GM19324 (cell line): ENCODE data around the gene DUSP15.
"Not testable (repeated sequence)": the region's sequence is repeated elsewhere in the genome, so short reads cannot be mapped to it uniquely, and the experiment has no call there.

Experiments used
- ATAC-seq: cut with Tn5 transposase; IDR thresholded peaks from one replicate; pipeline ENCODE4 v1.9.1; 2021; ENCODE audit warnings: mild to moderate bottlenecking, moderate library complexity; ENCODE audit not compliant: unreplicated experiment, low FRiP score

DUSP15 gene, protein sequence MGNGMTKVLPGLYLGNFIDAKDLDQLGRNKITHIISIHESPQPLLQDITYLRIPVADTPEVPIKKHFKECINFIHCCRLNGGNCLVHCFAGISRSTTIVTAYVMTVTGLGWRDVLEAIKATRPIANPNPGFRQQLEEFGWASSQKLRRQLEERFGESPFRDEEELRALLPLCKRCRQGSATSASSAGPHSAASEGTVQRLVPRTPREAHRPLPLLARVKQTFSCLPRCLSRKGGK

GRCh38 chr20:31869942-31870725 lies at the start of gene DUSP15, which contains the start of gene TTLL9:
TSS of gene DUSP15 (minus strand) at chr20:31870527. CDS start at chr20:31870337, 190 bp downstream.
TSS of gene TTLL9 (plus strand) at chr20:31870634. CDS start at chr20:31871127, 493 bp downstream.
- no peak for ATAC-seq

GRCh38 chr20:31919410-31920155 lies 49.3 kb upstream of the DUSP15 start:
- no peak for ATAC-seq

GRCh38 chr20:31918466-31919105 lies 48.3 kb upstream of the DUSP15 start:
- ATAC-seq: no peak

GRCh38 chr20:31917962-31918412 lies 47.7 kb upstream of the DUSP15 start:
- ATAC-seq: not testable (repeated sequence)

DNA sequence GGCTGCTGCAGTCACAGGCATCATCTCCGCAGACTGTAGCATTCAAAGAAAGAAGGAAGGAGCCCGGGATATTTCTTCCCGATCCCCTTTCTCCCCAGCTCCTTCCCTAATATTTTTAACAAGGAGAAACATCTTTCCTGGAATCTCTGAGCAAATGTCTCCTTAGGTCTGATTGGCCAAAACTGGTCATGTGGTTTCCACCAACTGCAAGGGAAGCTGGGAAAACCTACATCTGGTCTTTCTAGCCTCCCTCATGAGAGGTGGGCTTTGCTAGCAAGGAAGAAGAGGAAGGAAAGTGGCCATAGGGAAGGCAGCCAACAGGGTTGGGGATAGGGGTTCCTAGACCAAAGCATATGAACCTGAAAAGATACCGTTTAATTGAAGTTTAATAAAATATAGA lies 46.4 kb upstream of the DUSP15 start:
- ATAC-seq: no peak

DNA sequence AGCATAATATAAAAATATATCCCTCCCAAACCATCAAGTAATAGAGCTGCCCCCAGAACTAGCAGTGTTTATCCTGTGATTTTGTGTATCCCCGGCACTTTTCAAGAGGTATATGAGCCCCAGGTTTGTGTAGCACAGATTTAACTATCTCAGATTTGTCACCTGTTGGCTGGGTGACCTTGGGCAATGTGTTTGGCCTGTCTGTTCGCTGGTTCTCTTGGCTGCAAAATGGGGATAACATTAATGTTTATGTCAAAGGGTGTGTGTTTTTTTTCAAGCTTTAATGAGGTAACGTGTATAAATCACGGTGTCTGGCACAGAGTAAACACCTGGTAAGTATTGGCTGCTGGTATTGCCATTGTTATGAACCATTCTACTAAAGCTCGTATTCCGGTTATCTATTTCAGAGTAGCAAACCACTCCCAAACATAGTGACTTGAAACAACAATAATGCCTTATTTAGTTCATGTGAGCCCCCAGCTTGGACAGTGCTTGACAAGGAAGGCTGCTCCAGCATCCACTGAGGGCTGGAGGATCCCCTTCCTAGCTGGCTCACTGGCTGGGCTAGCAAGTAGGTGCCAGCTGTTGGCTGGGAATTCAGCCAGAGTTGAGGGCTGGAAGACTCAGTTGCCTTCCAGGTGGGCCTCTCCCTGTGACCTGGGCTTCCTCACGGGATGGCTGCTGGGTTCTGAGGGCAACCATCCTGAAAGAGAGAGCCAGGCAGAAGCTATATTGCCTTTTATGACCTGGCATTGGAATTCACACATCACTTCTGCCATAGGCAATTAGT lies 45.4 kb upstream of the DUSP15 start:
- no peak for ATAC-seq

DNA sequence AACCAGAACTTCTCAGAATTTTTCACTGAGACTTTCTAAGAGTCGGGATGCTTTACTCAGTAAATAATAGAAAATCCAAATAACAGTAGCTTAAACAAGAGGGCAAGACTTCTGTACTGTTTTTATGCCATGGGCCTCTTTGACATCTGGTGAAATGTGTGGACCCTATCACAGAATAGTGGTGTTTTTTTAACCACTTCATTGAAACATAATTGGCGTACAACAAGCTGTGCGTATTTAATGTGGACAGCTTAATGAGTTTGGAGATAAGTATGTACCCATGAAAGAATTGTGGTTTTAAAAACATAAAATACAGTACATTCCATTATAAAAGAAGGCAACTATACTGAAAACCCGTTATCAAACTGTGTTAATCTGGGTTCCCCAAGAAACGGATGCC lies 43.8 kb upstream of the DUSP15 start:
- no peak for ATAC-seq

DNA sequence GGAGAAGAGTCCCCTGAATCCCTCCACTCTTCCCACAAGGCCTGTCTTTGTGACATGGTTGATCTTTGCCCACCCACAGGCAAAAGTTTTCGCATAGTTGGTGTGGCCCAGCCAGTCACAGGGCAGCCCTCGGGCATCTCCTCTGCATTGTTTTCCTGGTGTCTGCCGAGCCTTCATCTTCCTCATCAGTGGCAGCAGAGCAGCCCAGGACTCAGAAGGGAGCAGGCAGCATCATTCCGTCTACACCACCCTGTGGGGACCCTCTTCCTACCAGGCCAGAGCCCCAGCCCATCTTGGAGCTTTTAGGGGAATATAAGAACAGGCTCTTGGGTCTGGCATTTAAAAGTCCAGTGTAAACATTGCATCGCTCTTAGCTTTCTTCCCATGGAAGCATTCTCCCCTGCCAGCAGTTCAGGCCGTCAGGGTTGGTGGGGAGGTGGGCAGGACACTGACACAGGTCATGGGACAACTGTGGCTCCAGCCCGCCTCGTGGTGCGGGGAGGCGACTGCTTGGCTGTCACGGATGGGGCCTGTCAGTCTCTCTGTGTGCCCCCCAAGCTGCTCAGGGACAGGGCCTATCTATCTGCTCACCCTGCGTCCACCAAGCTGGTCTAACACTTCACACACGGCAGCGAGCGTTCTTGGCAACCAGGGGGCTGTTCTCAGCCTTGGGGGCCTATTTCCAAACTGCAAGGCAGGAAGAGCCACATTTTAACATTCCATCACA lies 43.3 kb upstream of the DUSP15 start:
- ATAC-seq: no peak

GRCh38 chr20:31910071-31910803 lies 39.9 kb upstream of the DUSP15 start:
- no peak for ATAC-seq

DNA sequence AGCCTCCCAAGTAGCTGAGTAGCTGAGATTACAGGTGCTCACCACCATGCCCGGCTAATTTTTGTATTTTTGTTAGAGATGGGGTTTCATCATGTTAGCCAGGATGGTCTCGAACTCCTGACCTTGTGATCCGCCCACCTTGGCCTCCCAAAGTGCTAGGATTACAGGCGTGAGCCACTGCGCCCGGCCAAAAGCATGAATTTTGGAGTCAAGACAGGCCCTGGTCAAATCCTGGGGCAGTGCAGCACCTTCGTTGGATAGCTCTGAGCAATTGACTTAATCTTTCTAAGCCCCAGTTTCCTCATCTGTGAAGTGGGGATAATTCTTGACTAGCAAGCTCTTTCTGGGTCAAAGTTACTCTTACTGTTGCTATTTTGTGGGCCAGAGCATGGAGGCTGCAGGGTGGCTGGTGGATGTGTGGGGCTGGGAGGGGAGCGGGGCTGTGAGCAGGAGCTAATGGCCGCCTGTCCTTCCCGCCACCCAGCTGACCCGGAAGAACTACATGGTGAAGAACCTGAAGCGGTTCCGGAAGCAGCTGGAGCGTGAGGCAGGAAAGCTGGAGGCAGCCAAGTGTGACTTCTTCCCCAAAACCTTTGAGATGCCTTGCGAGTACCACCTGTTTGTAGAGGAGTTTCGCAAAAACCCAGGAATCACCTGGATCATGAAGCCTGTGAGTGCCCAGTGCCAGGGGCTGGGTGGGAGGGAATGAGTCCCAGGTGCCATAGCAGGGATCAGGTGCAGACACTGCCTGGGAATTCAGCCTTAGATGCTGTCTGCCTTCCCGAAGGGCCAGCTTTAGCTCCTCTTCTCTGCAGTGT lies 39.1 kb upstream of the DUSP15 start:
- ATAC-seq: no peak

DNA sequence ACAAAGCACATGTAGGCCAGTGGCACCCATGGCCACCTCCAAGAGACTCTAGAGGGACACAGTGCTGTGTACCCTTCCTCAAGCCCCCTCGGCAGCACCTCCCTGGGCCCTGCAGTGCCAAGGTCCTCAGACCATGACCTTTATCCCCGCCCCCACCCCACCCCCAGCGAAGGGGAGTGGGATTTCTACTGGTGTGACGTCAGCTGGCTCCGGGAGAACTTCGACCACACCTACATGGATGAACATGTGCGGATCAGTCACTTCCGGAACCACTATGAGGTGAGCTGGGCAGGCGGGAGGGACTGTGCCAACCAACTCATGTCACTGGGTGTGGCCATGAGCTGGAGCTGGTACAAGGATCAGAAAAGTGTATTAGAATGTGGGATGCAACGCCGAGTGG lies 38.1 kb upstream of the DUSP15 start:
- no peak for ATAC-seq

DNA sequence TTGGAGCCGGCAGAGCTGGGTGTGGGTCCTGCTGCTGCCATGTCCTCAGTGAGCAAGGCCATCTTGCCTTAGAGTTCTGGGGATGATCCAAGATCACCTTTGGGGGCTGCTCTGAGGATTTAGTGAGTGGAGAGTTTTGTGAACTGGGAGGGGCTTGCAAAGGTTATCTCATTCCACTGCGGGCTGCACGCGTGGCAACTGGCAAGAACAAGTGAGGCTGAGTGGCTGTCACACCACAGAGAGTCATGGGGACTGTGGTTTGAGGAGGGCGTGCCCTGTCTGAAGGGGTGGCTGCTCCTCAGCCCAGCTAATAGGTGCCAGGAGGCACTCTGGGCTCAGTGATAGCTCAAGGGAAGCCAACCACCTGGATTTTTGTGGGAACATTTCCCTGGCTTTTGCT lies 37.7 kb upstream of the DUSP15 start:
- no peak for ATAC-seq

GRCh38 chr20:31907046-31907445 lies 36.7 kb upstream of the DUSP15 start:
- ATAC-seq: no peak

- no peak for ATAC-seq
Observed at GRCh38 chr20:31906001-31906400, 35.7 kb upstream of the DUSP15 start.

DNA sequence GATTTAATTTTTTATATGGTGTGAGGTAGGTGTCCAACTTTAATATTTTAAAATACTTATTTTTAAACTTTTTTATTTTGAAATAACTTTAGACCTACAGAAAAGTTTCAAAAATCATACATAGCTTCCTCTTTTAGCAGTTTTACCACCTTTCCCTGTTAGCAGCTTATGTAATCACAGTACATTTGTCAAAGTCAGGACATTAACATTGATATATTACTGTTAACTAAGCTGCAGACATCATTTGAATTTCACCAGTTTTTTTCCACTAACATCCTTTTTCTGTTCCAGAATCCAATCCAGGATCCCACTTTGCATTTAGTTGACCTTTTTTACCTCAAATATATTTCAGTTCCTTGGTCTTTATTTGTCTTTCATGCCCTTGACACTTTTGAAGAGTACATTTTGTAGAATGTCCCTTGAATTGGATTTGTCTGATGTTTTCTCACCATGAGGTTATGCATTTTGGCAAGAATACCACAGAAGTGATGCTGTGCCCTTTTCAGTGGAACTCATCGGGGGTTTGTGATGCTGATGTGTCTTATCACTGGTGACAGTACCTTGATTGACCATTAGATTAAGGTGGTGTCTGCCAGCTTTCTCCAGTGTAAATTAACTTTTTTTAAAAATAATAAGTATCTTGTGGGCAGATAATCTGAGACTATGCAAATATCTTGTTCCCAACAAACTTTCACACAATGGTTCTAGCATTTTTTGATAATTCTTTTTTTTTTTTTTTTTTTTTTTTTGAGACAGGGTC lies 33.5 kb upstream of the DUSP15 start:
- no peak for ATAC-seq

DNA sequence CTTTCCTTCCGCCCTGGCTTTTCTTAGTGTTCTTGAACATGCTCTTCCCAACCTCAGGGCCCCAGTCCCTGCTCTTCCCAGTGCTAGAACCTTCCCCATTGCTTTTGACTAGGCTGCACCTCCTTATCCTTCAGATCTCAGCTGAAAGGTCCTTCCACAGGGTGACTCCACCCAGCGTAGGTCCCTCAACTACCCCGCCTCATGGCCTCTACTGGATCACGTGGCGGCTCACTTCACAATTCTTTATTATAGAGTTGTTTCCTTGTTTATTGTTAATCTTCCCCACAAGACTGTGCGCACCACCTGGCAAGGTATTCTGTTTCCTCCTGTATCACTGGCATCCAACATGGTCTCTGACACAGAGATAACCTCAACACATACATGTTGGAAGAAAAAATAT lies 31.3 kb upstream of the DUSP15 start:
- no peak for ATAC-seq

- no peak for ATAC-seq
Observed at GRCh38 chr20:31897541-31897940, 27.2 kb upstream of the DUSP15 start.
